ENCODE measurements around the gene B3GAT1.

B3GAT1 gene

GRCh38 chr11:134398079-134398444, 14.0 kb downstream of the B3GAT1 start:
- Mint-ChIP-seq H3K4me1 (no peaks in the 10 kb centered on the region), H3K27ac (no peak overlapping the region), H3K9me3 (no peaks in the 10 kb centered on the region), H3K27me3 (peaks cover 17% of the 10 kb centered on the region), H3K36me3 (no peaks in the 10 kb centered on the region), H3K4me3 (no peak overlapping the region)
- no peak for DNase-seq (ENCODE audit: low spot score in 2 of 2)
- no peak for ATAC-seq (ENCODE audit: low read depth)

- Mint-ChIP-seq H3K36me3 (no peaks in the 10 kb centered on the region), H3K27me3 (peaks cover 17% of the 10 kb centered on the region), H3K4me1 (no peaks in the 10 kb centered on the region), H3K4me3 (no peak overlapping the region), H3K9me3 (no peaks in the 10 kb centered on the region), H3K27ac (no peak overlapping the region)
- ATAC-seq (ENCODE audit: low read depth): no peak
- no peak for DNase-seq (ENCODE audit: low spot score in 2 of 2)
These were observed 14.6 kb downstream of the B3GAT1 start for GRCh38 chr11:134397304-134398078.

GRCh38 chr11:134395002-134395401, 17.0 kb downstream of the B3GAT1 start:
- DNase-seq (ENCODE audit: low spot score in 2 of 2): no peak
- Mint-ChIP-seq H3K27ac (no peak overlapping the region), H3K36me3 (no peaks in the 10 kb centered on the region), H3K4me1 (no peaks in the 10 kb centered on the region), H3K27me3 (peaks cover 16% of the 10 kb centered on the region), H3K4me3 (no peak overlapping the region), H3K9me3 (no peaks in the 10 kb centered on the region)
- no peak for ATAC-seq (ENCODE audit: low read depth)

GRCh38 chr11:134394311-134394710, 17.7 kb downstream of the B3GAT1 start:
- no peak for DNase-seq (ENCODE audit: low spot score in 2 of 2)
- Mint-ChIP-seq H3K27ac (no peak overlapping the region), H3K36me3 (no peaks in the 10 kb centered on the region), H3K27me3 (peaks cover 16% of the 10 kb centered on the region), H3K4me3 (no peak overlapping the region), H3K9me3 (no peaks in the 10 kb centered on the region), H3K4me1 (no peaks in the 10 kb centered on the region)
- no peak for ATAC-seq (ENCODE audit: low read depth)

GRCh38 chr11:134393638-134394037, 18.4 kb downstream of the B3GAT1 start:
- no peak overlapping the region for H3K27ac Mint-ChIP-seq
- H3K4me3 Mint-ChIP-seq: no peak overlapping the region
- H3K27me3 Mint-ChIP-seq: peaks cover 16% of the 10 kb centered on the region
- DNase-seq (ENCODE audit: low spot score in 2 of 2): no peak
- H3K36me3 Mint-ChIP-seq: no peaks in the 10 kb centered on the region
- H3K4me1 Mint-ChIP-seq: no peaks in the 10 kb centered on the region
- no peaks in the 10 kb centered on the region for H3K9me3 Mint-ChIP-seq
- ATAC-seq (ENCODE audit: low read depth): no peak

GRCh38 chr11:134392953-134393615, 19.0 kb downstream of the B3GAT1 start:
- H3K4me1 Mint-ChIP-seq: no peaks in the 10 kb centered on the region
- H3K27ac Mint-ChIP-seq: no peak overlapping the region
- H3K4me3 Mint-ChIP-seq: no peak overlapping the region
- no peaks in the 10 kb centered on the region for H3K36me3 Mint-ChIP-seq
- H3K9me3 Mint-ChIP-seq: no peaks in the 10 kb centered on the region
- H3K27me3 Mint-ChIP-seq: peaks cover 16% of the 10 kb centered on the region
- no peak for DNase-seq (ENCODE audit: low spot score in 2 of 2)
- ATAC-seq (ENCODE audit: low read depth): no peak

GRCh38 chr11:134391656-134392055, 20.4 kb downstream of the B3GAT1 start:
- H3K4me1 Mint-ChIP-seq: no peaks in the 10 kb centered on the region
- ATAC-seq (ENCODE audit: low read depth) (no peak), DNase-seq (ENCODE audit: low spot score in 2 of 2) (no peak)
- no peak overlapping the region for H3K4me3 Mint-ChIP-seq
- no peaks in the 10 kb centered on the region for H3K36me3 Mint-ChIP-seq
- no peak overlapping the region for H3K27ac Mint-ChIP-seq
- H3K9me3 Mint-ChIP-seq: no peaks in the 10 kb centered on the region
- H3K27me3 Mint-ChIP-seq: peaks cover 13% of the 10 kb centered on the region

- Mint-ChIP-seq H3K27me3 (peaks cover 13% of the 10 kb centered on the region), H3K9me3 (no peaks in the 10 kb centered on the region), H3K4me3 (no peak overlapping the region), H3K36me3 (no peaks in the 10 kb centered on the region), H3K27ac (no peak overlapping the region), H3K4me1 (no peaks in the 10 kb centered on the region)
- ATAC-seq (ENCODE audit: low read depth): no peak
- DNase-seq (ENCODE audit: low spot score in 2 of 2): no peak
These were observed 21.1 kb downstream of the B3GAT1 start for GRCh38 chr11:134390706-134391569.

GRCh38 chr11:134389464-134390180, 22.4 kb downstream of the B3GAT1 start:
- H3K4me3 Mint-ChIP-seq: no peak overlapping the region
- no peaks in the 10 kb centered on the region for H3K4me1 Mint-ChIP-seq
- H3K27me3 Mint-ChIP-seq: peaks cover 13% of the 10 kb centered on the region
- no peak for DNase-seq (ENCODE audit: low spot score in 2 of 2)
- no peaks in the 10 kb centered on the region for H3K36me3 Mint-ChIP-seq
- no peak for ATAC-seq (ENCODE audit: low read depth)
- H3K9me3 Mint-ChIP-seq: no peaks in the 10 kb centered on the region
- no peak overlapping the region for H3K27ac Mint-ChIP-seq

GRCh38 chr11:134388590-134388989, 23.5 kb downstream of the B3GAT1 start:
- ATAC-seq (ENCODE audit: low read depth) (no peak), DNase-seq (ENCODE audit: low spot score in 2 of 2) (no peak)
- no peak overlapping the region for H3K4me3 Mint-ChIP-seq
- no peaks in the 10 kb centered on the region for H3K9me3 Mint-ChIP-seq
- H3K36me3 Mint-ChIP-seq: no peaks in the 10 kb centered on the region
- H3K4me1 Mint-ChIP-seq: no peaks in the 10 kb centered on the region
- H3K27me3 Mint-ChIP-seq: peaks cover 9% of the 10 kb centered on the region
- H3K27ac Mint-ChIP-seq: no peak overlapping the region

- Mint-ChIP-seq H3K27me3 (peaks cover 8% of the 10 kb centered on the region), H3K4me3 (no peak overlapping the region), H3K27ac (no peak overlapping the region), H3K36me3 (no peaks in the 10 kb centered on the region), H3K4me1 (no peaks in the 10 kb centered on the region), H3K9me3 (no peaks in the 10 kb centered on the region)
- ATAC-seq (ENCODE audit: low read depth): no peak
- no peak for DNase-seq (ENCODE audit: low spot score in 2 of 2)
These were observed 24.5 kb downstream of the B3GAT1 start for GRCh38 chr11:134387501-134387900.

- H3K36me3 Mint-ChIP-seq: no peaks in the 10 kb centered on the region
- DNase-seq (ENCODE audit: low spot score in 2 of 2) (no peak), ATAC-seq (ENCODE audit: low read depth) (no peak)
- H3K9me3 Mint-ChIP-seq: no peaks in the 10 kb centered on the region
- peaks cover 9% of the 10 kb centered on the region for H3K27me3 Mint-ChIP-seq
- no peak overlapping the region for H3K27ac Mint-ChIP-seq
- no peaks in the 10 kb centered on the region for H3K4me1 Mint-ChIP-seq
- H3K4me3 Mint-ChIP-seq: no peak overlapping the region
These were observed 25.1 kb downstream of the B3GAT1 start for GRCh38 chr11:134386945-134387344.

- no peak overlapping the region for H3K27ac Mint-ChIP-seq
- peaks cover 4% of the 10 kb centered on the region for H3K27me3 Mint-ChIP-seq
- no peak for DNase-seq (ENCODE audit: low spot score in 2 of 2)
- H3K9me3 Mint-ChIP-seq: no peaks in the 10 kb centered on the region
- H3K4me3 Mint-ChIP-seq: no peak overlapping the region
- H3K4me1 Mint-ChIP-seq: no peaks in the 10 kb centered on the region
- no peaks in the 10 kb centered on the region for H3K36me3 Mint-ChIP-seq
- ATAC-seq (ENCODE audit: low read depth): no peak
These were observed 26.1 kb downstream of the B3GAT1 start for GRCh38 chr11:134385774-134386565.
